Suppressor macrophage treated with lipopolysaccharide for 4 hours (primary cell): ENCODE results near the gene DLX3.

Source experiments
- DNase-seq: peaks from one replicate; pipeline ENCODE4 v3.0.0-alpha.2; 2020

The DLX3 gene

GRCh38 chr17:49971199-49971847 lies 23.7 kb downstream of the DLX3 start:
- no peak for DNase-seq

GRCh38 chr17:49970498-49970897 lies 24.5 kb downstream of the DLX3 start:
- no peak for DNase-seq

DNA sequence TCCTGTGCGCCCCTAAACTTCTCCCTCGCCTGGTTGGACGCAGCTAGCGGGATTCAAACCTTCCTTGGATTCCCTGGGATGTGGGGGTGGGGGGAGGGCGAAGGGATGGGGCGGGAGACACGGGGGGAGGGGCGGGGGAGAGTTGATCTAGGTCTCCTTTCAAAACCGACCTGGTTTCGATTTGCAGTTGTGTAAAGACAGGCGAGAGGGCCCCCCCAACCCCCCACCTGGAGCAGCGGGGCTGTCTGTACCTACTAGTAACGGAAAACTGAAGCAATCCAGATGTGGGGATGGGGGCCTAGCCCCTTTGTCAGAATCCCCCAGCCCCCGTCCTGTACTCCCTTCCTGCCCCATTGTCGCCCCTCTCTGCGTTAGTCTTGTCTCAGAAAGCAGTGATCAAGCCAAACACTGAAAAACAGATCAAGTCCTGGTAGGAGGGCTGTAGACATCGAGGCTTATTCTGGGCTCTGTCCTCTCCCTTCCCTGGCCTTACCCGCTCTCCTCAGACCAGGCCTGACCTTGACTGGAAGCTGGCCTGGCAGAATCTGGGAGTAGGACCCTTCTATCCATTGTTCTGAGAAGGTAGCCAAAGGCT lies 25.1 kb downstream of the DLX3 start:
- DNase-seq, result no peak

GRCh38 chr17:49969134-49969759 lies 25.8 kb downstream of the DLX3 start, which contains the start of gene DLX4:
DLX4 (plus strand) TSS chr17:49969190; CDS start chr17:49969469, 279 bp downstream.
- DNase-seq, result no peak

DNA sequence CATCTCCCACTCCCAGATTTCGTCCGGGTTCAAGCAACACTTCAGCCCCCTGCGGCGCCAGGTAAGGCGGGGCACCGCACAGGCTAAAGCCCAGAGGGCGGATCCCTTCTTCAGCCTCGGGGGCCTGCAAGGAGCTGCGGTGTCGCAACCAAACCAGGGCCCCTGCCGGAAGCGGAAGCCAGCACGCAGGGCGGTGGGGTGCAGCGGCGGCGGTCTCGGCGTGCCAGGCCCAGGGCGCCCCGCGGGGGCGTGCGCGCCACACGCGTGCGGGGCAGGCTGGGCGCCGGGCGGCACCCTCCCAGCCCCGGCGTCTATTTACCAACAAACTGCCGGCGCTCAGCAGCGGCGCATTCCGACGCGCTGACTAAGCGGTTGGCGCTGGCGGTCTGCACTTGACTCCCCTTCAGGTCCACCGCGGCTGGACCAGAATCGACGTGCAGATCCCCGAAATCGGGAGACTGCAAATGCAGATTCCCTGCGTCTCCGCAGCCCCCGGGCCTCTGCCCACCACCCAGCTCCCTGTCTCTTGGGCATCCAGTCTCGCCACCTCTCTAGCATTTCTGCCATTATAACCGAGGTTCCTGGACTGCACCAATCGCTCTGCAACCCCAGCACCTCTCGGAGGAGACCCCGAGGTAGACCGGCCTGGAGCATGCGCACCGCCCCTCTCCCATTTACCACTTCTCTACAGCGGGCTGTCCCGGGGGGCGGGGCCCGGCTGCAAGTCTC lies 26.5 kb downstream of the DLX3 start:
- DNase-seq, result peak; percentile 63

DNA sequence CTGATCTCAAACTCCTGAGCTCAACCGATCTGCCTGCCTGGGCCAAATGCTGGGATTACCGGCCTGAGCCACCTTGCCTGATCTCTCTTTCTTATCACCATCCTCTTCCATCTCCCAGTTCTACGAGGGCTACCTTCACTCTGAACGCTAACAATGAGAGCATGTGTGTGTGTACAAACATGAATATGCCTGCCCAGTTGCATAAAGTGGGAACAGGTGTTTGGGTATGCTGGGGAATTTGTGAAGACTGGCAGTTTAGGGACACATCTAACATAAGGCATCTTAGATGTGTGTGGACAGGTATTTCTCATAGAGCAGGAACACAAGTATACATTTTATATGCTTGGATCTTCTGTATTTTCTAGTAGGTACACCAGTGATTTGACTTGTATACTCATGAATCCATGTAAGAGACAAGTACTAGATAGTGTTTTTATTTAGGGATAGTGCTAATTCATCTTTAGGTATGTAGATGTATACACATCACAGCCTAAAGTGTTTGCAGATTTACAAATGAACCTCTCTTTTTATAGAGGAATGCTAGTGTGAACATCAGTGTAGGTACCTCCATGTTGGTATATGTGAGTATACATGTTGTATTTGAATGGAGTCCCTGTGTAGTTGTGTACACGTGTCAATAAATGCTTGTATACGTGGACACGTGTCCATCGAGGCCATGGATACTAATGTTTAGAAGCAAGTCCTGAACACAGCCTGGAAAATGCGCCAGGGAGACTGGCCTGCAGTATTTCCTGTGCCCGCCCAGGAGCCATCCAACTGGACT lies 27.2 kb downstream of the DLX3 start:
- no peak for DNase-seq

- DNase-seq, result no peak
These were observed 27.8 kb downstream of the DLX3 start for GRCh38 chr17:49967205-49967604.

DNA sequence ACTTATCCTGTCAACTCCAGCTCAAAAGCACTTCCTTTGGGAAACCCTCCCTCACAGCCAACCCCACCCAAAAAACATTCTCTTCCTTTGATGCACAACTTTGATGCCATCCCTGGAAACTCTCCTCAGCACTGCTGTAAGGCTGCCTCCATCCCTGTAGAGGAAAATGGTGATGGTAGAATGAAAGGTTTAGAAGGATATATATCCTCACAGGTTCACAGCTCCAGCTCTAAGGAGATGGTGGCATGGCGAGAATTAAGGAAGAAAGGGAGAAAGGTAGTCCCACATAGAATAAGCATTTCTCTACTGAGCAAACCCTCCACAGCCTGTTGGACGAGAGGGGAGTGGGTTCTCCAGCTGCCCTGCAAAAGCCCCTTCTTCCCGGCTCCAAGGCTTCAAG lies 28.3 kb downstream of the DLX3 start:
- DNase-seq, result no peak

DNA sequence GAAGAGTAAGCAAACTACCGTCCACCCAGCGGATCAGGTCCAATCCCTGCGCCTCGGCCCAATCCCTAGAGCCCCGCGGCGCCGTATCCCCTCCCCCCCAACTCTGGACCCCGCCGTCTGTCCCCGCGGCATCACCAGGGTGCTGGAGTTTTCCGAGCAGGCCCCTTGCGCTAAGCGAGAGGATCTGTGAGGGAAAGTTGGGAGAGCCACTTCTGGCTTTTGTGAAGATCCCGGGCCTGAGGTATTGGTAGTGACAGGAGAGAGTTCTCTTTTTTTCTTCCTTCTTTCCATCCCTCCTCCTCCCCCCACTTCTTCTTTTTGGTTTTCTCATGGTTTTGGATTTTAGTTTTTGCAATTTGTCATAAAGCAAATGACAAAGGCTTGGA lies 29.5 kb downstream of the DLX3 start:
- peak; percentile 46 for DNase-seq

DNA sequence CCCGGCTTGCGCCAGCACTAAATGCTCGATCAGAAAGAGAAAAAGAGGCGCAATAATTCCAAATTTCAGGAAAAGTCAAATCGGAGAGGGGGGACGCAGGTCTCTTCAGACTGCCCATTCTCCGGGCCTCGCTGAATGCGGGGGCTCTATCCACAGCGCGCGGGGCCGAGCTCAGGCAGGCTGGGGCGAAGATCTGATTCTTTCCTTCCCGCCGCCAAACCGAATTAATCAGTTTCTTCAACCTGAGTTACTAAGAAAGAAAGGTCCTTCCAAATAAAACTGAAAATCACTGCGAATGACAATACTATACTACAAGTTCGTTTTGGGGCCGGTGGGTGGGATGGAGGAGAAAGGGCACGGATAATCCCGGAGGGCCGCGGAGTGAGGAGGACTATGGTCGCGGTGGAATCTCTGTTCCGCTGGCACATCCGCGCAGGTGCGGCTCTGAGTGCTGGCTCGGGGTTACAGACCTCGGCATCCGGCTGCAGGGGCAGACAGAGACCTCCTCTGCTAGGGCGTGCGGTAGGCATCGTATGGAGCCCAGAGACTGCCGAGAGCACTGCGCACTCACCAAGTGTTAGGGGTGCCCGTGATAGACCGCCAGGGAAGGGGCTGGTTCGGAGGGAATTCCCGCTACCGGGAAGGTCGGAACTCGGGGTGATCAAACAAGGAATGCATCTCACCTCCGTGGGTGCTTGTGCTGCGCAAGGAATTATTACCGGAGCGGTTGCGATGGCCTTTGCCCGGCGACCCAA lies 30.1 kb downstream of the DLX3 start:
- no peak for DNase-seq

DNA sequence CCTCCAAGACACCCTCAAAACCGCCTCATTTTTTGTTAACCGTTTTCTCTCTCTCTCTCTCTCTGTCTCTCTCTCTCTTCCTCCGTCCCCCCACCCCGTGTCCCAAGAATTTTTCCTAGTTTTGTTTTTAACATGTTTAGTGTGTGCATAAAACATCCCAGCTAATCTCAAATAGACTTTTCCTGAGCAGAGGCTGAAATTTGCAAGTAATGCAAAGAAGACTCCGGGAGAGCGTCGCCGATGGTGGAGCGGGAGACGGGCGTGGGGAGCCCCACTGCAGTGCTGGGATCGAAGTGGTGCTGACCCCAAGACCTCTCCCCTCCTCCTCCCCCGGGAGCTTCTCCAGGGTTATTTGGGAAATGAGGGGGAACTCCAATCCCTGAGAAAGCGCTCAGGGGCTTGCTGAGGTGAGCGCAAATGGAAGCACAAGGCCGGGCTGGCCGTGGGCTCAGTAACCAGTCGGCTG lies 30.7 kb downstream of the DLX3 start:
- no peak for DNase-seq

GRCh38 chr17:49963626-49964302 lies 31.3 kb downstream of the DLX3 start:
- DNase-seq, result no peak

DNA sequence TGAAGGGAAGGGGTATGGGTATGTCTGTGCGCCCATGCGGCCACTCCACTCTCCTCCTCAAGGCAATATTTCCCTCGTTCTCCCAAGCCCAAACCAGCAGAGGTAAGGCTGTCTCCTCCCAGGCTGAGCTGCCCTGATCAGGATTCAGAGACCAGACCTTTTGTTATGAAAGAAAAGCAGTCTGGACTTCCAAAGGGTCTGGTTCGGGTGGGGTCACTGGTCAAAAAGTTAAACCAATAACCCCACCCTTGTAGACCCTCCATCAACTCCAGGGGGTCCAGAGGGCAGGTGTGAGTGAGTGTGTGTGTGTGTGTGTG lies 31.8 kb downstream of the DLX3 start:
- DNase-seq, result no peak

DNA sequence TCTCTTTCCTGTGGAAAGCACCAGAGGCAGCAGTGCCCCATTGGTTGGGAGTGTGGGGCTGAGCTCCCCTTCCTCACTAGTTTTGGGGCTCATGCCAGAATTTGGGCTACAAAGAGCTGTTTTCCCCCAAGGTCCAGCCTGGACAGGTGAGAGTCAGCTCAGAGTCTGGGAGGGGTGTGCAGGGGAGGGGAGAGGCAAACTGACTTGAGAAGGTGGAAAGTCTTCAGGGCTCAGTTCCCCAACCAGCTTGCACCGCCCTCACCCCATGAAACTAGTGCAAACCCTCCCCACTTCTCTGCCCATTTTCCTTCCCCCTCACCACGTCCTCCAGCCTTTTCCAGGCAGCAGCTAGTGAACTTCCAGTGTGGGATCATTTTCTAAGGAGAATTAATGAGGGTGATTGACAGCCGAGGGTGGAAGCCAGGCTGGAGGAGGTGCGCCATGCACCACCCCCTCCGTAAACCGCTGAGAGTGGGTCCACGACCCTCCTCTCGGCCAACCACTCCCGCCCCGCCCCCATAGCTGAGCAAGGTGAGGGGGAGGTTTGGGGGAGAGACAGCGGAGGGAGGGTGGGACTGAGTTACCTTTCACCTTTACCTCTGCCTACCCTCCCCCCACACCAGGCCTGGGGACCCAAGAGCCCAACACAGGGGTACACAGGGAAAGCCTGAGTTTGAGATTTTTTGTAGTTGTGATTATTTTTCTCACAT lies 32.3 kb downstream of the DLX3 start:
- no peak for DNase-seq

DNA sequence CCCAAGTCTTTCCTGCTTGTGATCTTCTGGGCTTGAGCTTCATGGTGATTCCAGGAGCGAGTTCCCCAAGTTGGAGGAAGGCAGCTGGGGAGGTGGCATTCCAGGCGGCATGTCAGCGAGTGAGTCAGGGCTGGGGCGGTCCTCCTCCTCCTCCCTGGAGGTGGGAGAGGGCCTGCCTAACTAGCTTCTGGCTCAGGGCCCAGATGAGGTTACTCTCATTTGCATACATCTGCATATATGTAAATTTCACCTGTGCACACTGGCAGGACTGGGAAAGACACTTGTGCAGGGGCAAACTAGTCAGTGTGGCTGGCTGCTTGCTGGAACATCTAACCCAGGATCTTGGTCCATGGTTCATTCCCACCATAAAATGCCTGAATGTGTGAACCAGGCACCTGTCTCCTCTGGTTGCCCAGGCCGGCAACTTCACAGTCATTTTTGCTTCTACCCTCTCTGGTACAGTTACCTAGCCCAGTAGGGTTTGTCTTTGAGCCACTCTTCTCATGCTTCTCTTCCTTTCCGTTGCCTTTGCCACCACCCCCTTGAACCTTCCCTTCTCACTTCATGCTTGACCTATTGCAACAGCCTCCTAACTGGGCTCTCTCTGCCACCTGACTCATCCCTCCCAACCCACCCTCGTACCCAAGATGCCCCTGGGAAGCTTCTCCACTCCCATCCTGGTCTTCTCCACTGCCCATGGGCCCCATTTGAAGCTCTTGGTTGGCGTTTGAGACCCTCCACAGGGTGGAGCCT lies 35.7 kb downstream of the DLX3 start:
- DNase-seq, result peak; percentile 47

DNA sequence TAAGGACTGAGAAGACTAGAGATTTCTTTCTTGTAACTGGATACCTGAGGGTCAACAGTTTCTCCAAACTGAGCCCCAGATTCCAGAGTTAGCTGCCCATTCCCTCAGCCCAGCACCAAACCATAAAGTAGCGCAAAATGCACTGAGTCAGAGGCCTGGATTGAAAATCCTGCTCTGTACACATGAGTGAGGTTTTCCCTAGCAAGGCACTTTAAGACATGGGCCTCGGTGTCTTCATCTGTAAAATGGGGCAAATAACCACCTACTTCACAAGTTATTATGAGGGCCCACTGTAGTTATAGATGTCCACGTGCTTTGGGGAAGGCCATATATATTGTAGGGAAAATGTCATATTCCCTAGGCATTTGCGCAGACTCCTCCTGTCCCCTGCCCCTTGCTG lies 36.3 kb downstream of the DLX3 start:
- no peak for DNase-seq

- no peak for DNase-seq
These were observed 37.7 kb downstream of the DLX3 start for GRCh38 chr17:49957350-49957749.

DNA sequence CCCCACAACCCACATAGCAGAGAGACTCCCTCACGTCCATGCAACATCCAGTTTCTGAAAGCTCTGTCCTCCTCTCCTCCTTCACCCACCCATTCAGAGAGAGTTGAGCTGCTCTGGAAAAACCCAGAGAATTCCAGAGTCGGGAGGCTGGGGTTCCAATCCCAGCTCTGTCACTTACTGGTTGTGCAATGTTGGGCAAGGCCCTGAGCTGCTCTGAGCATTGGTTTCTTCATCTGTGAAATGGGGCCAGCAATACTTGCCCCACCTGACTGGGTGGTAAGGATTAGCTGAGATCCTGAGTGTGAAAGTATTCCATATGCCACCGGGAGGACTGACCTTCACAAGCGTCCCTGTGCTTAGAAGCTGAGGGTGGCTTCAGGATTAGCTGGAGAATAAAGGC lies 38.2 kb downstream of the DLX3 start:
- DNase-seq, result no peak

GRCh38 chr17:49955157-49955556 lies 39.9 kb downstream of the DLX3 start:
- no peak for DNase-seq

GRCh38 chr17:49952912-49953497 lies 42.0 kb downstream of the DLX3 start:
- DNase-seq, result peak; percentile 18
